Measurements from ENCODE around the gene JMY.

Gene JMY

DNA sequence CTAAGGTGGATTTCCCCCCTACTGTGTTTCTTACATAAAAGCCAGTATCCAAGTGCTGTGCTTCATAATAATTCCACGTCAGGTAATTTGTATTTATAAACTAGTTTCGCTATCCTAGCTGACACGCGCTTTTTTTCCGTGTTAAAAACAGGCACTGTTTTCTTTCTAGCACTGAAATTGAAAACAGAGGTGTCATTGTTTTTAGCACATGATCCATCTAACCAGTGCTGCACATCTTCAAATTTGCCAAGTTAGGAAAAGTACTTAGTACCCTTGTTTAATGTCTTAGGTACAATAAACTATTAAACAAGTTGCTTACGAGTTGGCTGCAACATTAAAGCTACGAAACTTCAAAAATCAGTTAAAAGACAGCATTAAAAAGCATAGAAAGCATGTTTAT is 49.9 kb downstream of the JMY start:
- no peak overlapping the region for H3K14ac ChIP-seq (ENCODE audit: low read length)
- H3K79me1 ChIP-seq (ENCODE audit: low read depth, low read length) = no peaks in the 10 kb centered on the region
- H3K4ac ChIP-seq (ENCODE audit: low read length) = no peak overlapping the region
- no CpG with 5 or more reads among the region's 7 CpGs for WGBS, 2 donors (ENCODE audit: extremely low coverage in 2 of 2, insufficient read length in 2 of 2, insufficient replicate concordance in 1 of 2)
- no peak overlapping the region for H2BK5ac ChIP-seq (ENCODE audit: low read length)
- H3K4me3 ChIP-seq (ENCODE audit: low read length in 2 of 2) = no peak overlapping the region
- no peak overlapping the region for H2AK5ac ChIP-seq (ENCODE audit: low read depth, low read length)
- no peaks in the 10 kb centered on the region for H3K36me3 ChIP-seq (replicated peaks in 1 of 2; ENCODE audit: control insufficient read depth in 2 of 2, insufficient read depth in 2 of 2, low read length in 2 of 2)
- H2BK120ac ChIP-seq (ENCODE audit: low read depth, low read length) = no peak overlapping the region
- no peak overlapping the region for H4K91ac ChIP-seq (ENCODE audit: low read depth, low read length, poor library complexity)
- H3K23ac ChIP-seq (ENCODE audit: low read depth, low read length, poor library complexity) = no peak overlapping the region
- H4K8ac ChIP-seq (ENCODE audit: low read depth, low read length) = no peak overlapping the region
- H2BK12ac ChIP-seq (ENCODE audit: low read length) = no peak overlapping the region
- H3K27ac ChIP-seq (replicated peaks; ENCODE audit: low read length) = no peak overlapping the region
- no peak overlapping the region for H2AFZ ChIP-seq (ENCODE audit: low read length)
- no peaks in the 10 kb centered on the region for H3K9me3 ChIP-seq (replicated peaks in 1 of 2; ENCODE audit: control insufficient read depth in 2 of 2, insufficient read depth in 1 of 2, low read depth in 1 of 2, low read length in 2 of 2)
- H3K9ac ChIP-seq (ENCODE audit: low read depth, low read length, poor library complexity) = no peak overlapping the region
- no peak overlapping the region for H3K4me2 ChIP-seq (ENCODE audit: insufficient read depth, low read length, poor library complexity, severe bottlenecking)
- H2BK15ac ChIP-seq (ENCODE audit: low read length) = no peak overlapping the region
- no peaks in the 10 kb centered on the region for H3K27me3 ChIP-seq (ENCODE audit: control insufficient read depth in 3 of 3, insufficient read depth in 3 of 3, low read depth in 1 of 3, low read length in 3 of 3)
- DNase-seq (ENCODE audit: low spot score) = no peak
- peaks cover 0 to 2% of the 10 kb centered on the region in 2 donors for H3K4me1 ChIP-seq (ENCODE audit: control insufficient read depth in 2 of 2, insufficient read depth in 1 of 2, low read depth in 1 of 2, low read length in 2 of 2)
- no peak overlapping the region for H3K18ac ChIP-seq (ENCODE audit: low read length)

DNA sequence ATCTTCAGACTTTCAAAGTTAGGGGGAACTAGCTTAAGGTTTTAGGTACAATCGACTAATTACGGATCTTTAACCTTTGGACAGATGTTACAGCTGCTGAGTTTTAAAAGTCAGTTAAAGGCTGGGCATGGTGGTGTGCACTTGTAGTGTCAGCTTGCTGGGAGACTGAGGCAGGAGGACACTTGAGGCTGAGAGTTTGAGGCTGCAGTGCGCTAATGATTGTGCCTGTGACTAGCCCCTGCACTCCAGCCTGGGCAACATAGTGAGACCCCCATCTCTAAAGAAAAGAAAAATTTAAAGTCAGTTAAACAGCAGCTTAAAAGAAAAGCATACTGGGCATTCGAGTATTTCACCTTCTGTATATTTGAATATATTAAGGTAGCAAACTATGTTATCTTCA is 51.4 kb downstream of the JMY start:
- Histone ChIP-seq H3K36me3 (replicated peaks in 1 of 2; ENCODE audit: control insufficient read depth in 2 of 2, insufficient read depth in 2 of 2, low read length in 2 of 2) (peaks cover 0 to 13% of the 10 kb centered on the region in 2 donors), H2BK5ac (ENCODE audit: low read length) (no peak overlapping the region), H3K79me1 (ENCODE audit: low read depth, low read length) (no peaks in the 10 kb centered on the region), H3K27me3 (ENCODE audit: control insufficient read depth in 3 of 3, insufficient read depth in 3 of 3, low read depth in 1 of 3, low read length in 3 of 3) (no peaks in the 10 kb centered on the region), H3K18ac (ENCODE audit: low read length) (no peak overlapping the region), H2BK120ac (ENCODE audit: low read depth, low read length) (no peak overlapping the region), H3K4ac (ENCODE audit: low read length) (no peak overlapping the region), H3K4me1 (ENCODE audit: control insufficient read depth in 2 of 2, insufficient read depth in 1 of 2, low read depth in 1 of 2, low read length in 2 of 2) (peaks cover 0 to 2% of the 10 kb centered on the region in 2 donors), H2BK12ac (ENCODE audit: low read length) (no peak overlapping the region), H3K23ac (ENCODE audit: low read depth, low read length, poor library complexity) (no peak overlapping the region), H3K9ac (ENCODE audit: low read depth, low read length, poor library complexity) (no peak overlapping the region), H3K27ac (replicated peaks; ENCODE audit: low read length) (no peak overlapping the region), H4K8ac (ENCODE audit: low read depth, low read length) (no peak overlapping the region), H4K91ac (ENCODE audit: low read depth, low read length, poor library complexity) (no peak overlapping the region), H2AFZ (ENCODE audit: low read length) (no peak overlapping the region), H3K4me3 (ENCODE audit: low read length in 2 of 2) (no peak overlapping the region), H2BK15ac (ENCODE audit: low read length) (no peak overlapping the region), H3K14ac (ENCODE audit: low read length) (no peak overlapping the region), H3K4me2 (ENCODE audit: insufficient read depth, low read length, poor library complexity, severe bottlenecking) (no peak overlapping the region), H2AK5ac (ENCODE audit: low read depth, low read length) (no peak overlapping the region), H3K9me3 (replicated peaks in 1 of 2; ENCODE audit: control insufficient read depth in 2 of 2, insufficient read depth in 1 of 2, low read depth in 1 of 2, low read length in 2 of 2) (no peaks in the 10 kb centered on the region)
- no peak for DNase-seq (ENCODE audit: low spot score)
- WGBS, 2 donors (ENCODE audit: extremely low coverage in 2 of 2, insufficient read length in 2 of 2, insufficient replicate concordance in 1 of 2) = no CpG with 5 or more reads among the region's 4 CpGs

GRCh38 chr5:79287907-79288306 is 52.0 kb downstream of the JMY start:
- H2BK12ac ChIP-seq (ENCODE audit: low read length) = no peak overlapping the region
- no peak overlapping the region for H3K18ac ChIP-seq (ENCODE audit: low read length)
- H2AFZ ChIP-seq (ENCODE audit: low read length) = no peak overlapping the region
- H2BK15ac ChIP-seq (ENCODE audit: low read length) = no peak overlapping the region
- WGBS, 2 donors (ENCODE audit: extremely low coverage in 2 of 2, insufficient read length in 2 of 2, insufficient replicate concordance in 1 of 2) = no CpG with 5 or more reads among the region's 1 CpG
- no peak overlapping the region for H2AK5ac ChIP-seq (ENCODE audit: low read depth, low read length)
- no peaks in the 10 kb centered on the region for H3K9me3 ChIP-seq (replicated peaks in 1 of 2; ENCODE audit: control insufficient read depth in 2 of 2, insufficient read depth in 1 of 2, low read depth in 1 of 2, low read length in 2 of 2)
- no peak overlapping the region for H3K23ac ChIP-seq (ENCODE audit: low read depth, low read length, poor library complexity)
- H3K27me3 ChIP-seq (ENCODE audit: control insufficient read depth in 3 of 3, insufficient read depth in 3 of 3, low read depth in 1 of 3, low read length in 3 of 3) = no peaks in the 10 kb centered on the region
- H2BK5ac ChIP-seq (ENCODE audit: low read length) = no peak overlapping the region
- DNase-seq (ENCODE audit: low spot score) = no peak
- no peak overlapping the region for H3K27ac ChIP-seq (replicated peaks; ENCODE audit: low read length)
- H3K14ac ChIP-seq (ENCODE audit: low read length) = no peak overlapping the region
- no peak overlapping the region for H2BK120ac ChIP-seq (ENCODE audit: low read depth, low read length)
- peaks cover 0 to 2% of the 10 kb centered on the region in 2 donors for H3K4me1 ChIP-seq (ENCODE audit: control insufficient read depth in 2 of 2, insufficient read depth in 1 of 2, low read depth in 1 of 2, low read length in 2 of 2)
- H3K36me3 ChIP-seq (replicated peaks in 1 of 2; ENCODE audit: control insufficient read depth in 2 of 2, insufficient read depth in 2 of 2, low read length in 2 of 2) = peaks cover 0 to 13% of the 10 kb centered on the region in 2 donors
- H3K4me3 ChIP-seq (ENCODE audit: low read length in 2 of 2) = no peak overlapping the region
- H3K9ac ChIP-seq (ENCODE audit: low read depth, low read length, poor library complexity) = no peak overlapping the region
- H3K4me2 ChIP-seq (ENCODE audit: insufficient read depth, low read length, poor library complexity, severe bottlenecking) = no peak overlapping the region
- no peaks in the 10 kb centered on the region for H3K79me1 ChIP-seq (ENCODE audit: low read depth, low read length)
- no peak overlapping the region for H3K4ac ChIP-seq (ENCODE audit: low read length)
- H4K8ac ChIP-seq (ENCODE audit: low read depth, low read length) = no peak overlapping the region
- H4K91ac ChIP-seq (ENCODE audit: low read depth, low read length, poor library complexity) = no peak overlapping the region

DNA sequence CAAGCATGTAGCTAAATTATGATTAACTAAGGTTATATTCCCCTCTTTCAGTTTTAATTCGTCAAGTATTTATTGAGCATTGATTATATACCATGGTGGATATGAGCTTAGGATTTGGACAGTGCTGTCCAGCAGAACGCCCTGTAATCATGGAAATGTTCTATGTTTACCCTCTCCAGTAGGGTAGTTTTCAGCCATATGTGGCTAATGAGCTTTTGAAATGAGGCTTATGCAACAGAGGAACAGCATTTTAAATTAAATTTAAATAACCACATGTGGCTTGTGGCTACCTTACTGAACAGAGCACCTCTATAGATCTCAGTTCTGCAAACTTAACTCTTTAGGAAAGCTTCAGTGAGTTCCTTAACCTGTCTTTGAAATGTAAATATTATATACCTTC is 59.1 kb downstream of the JMY start:
- H3K4me3 ChIP-seq (ENCODE audit: low read length in 2 of 2) = no peak overlapping the region
- H3K4me1 ChIP-seq (ENCODE audit: control insufficient read depth in 2 of 2, insufficient read depth in 1 of 2, low read depth in 1 of 2, low read length in 2 of 2) = no peaks in the 10 kb centered on the region
- H3K27ac ChIP-seq (replicated peaks; ENCODE audit: low read length) = no peak overlapping the region
- no peak overlapping the region for H3K14ac ChIP-seq (ENCODE audit: low read length)
- no peak overlapping the region for H2BK15ac ChIP-seq (ENCODE audit: low read length)
- no peak overlapping the region for H3K4me2 ChIP-seq (ENCODE audit: insufficient read depth, low read length, poor library complexity, severe bottlenecking)
- no peak overlapping the region for H3K9ac ChIP-seq (ENCODE audit: low read depth, low read length, poor library complexity)
- H3K79me1 ChIP-seq (ENCODE audit: low read depth, low read length) = no peaks in the 10 kb centered on the region
- H2AK5ac ChIP-seq (ENCODE audit: low read depth, low read length) = no peak overlapping the region
- no CpG with 5 or more reads among the region's 2 CpGs for WGBS, 2 donors (ENCODE audit: extremely low coverage in 2 of 2, insufficient read length in 2 of 2, insufficient replicate concordance in 1 of 2)
- H3K36me3 ChIP-seq (replicated peaks in 1 of 2; ENCODE audit: control insufficient read depth in 2 of 2, insufficient read depth in 2 of 2, low read length in 2 of 2) = peaks cover 0 to 21% of the 10 kb centered on the region in 2 donors
- no peaks in the 10 kb centered on the region for H3K27me3 ChIP-seq (ENCODE audit: control insufficient read depth in 3 of 3, insufficient read depth in 3 of 3, low read depth in 1 of 3, low read length in 3 of 3)
- H3K18ac ChIP-seq (ENCODE audit: low read length) = no peak overlapping the region
- no peak overlapping the region for H3K4ac ChIP-seq (ENCODE audit: low read length)
- H2AFZ ChIP-seq (ENCODE audit: low read length) = no peak overlapping the region
- H4K91ac ChIP-seq (ENCODE audit: low read depth, low read length, poor library complexity) = no peak overlapping the region
- no peak overlapping the region for H2BK12ac ChIP-seq (ENCODE audit: low read length)
- no peaks in the 10 kb centered on the region for H3K9me3 ChIP-seq (replicated peaks in 1 of 2; ENCODE audit: control insufficient read depth in 2 of 2, insufficient read depth in 1 of 2, low read depth in 1 of 2, low read length in 2 of 2)
- no peak overlapping the region for H4K8ac ChIP-seq (ENCODE audit: low read depth, low read length)
- H2BK5ac ChIP-seq (ENCODE audit: low read length) = no peak overlapping the region
- DNase-seq (ENCODE audit: low spot score) = no peak
- no peak overlapping the region for H3K23ac ChIP-seq (ENCODE audit: low read depth, low read length, poor library complexity)
- H2BK120ac ChIP-seq (ENCODE audit: low read depth, low read length) = no peak overlapping the region
